ENCODE results near the gene AGK.

AGK gene

GRCh38 chr7:141597966-141598365 lies 46.8 kb downstream of the AGK start (continued):
- TF ChIP-seq CSRNP3 (CRISPR knock-in tag; IDR thresholded peaks at IDR 0.05) (no peak), PPARA (CRISPR knock-in tag; IDR thresholded peaks at IDR 0.05; ENCODE audit: borderline replicate concordance) (no peak)

GRCh38 chr7:141598408-141598807 lies 47.2 kb downstream of the AGK start:
- ATAC-seq: no peak
- TF ChIP-seq POU6F1 (CRISPR knock-in tag; IDR thresholded peaks at IDR 0.05; ENCODE audit: borderline replicate concordance, low read depth) (no peak), SNAI2 (CRISPR knock-in tag; IDR thresholded peaks at IDR 0.05) (no peak), ZNF8 (CRISPR knock-in tag; IDR thresholded peaks at IDR 0.05) (no peak), OSR1 (CRISPR knock-in tag; IDR thresholded peaks at IDR 0.05) (no peak), TSHZ2 (CRISPR knock-in tag; IDR thresholded peaks at IDR 0.05) (no peak), ZFP30 (CRISPR knock-in tag; IDR thresholded peaks at IDR 0.05) (no peak), TOX (CRISPR knock-in tag; IDR thresholded peaks at IDR 0.05; ENCODE audit: borderline replicate concordance) (no peak), GLIS3 (CRISPR knock-in tag; IDR thresholded peaks at IDR 0.05) (no peak), ISL1 (CRISPR knock-in tag; IDR thresholded peaks at IDR 0.05) (no peak), TCF4 (CRISPR knock-in tag; IDR thresholded peaks at IDR 0.05; ENCODE audit: borderline replicate concordance) (no peak), PATZ1 (CRISPR knock-in tag; IDR thresholded peaks at IDR 0.05; ENCODE audit: borderline replicate concordance) (no peak), ARNTL (CRISPR knock-in tag; IDR thresholded peaks at IDR 0.05; ENCODE audit: borderline replicate concordance, low read depth) (no peak), RARB (CRISPR knock-in tag; IDR thresholded peaks at IDR 0.05) (no peak), ZNF70 (CRISPR knock-in tag; IDR thresholded peaks at IDR 0.05) (no peak), CSDC2 (CRISPR knock-in tag; IDR thresholded peaks at IDR 0.05) (no peak), CSRNP3 (CRISPR knock-in tag; IDR thresholded peaks at IDR 0.05) (no peak), ZFP3 (CRISPR knock-in tag; IDR thresholded peaks at IDR 0.05) (no peak), ZNF565 (CRISPR knock-in tag; conservative IDR thresholded peaks at IDR 0.05; ENCODE audit: low read depth) (no peak), ZC3H10 (CRISPR knock-in tag; IDR thresholded peaks at IDR 0.05) (no peak)

- no peak for ATAC-seq
- no peak for TF ChIP-seq CSRNP3 (CRISPR knock-in tag; IDR thresholded peaks at IDR 0.05)
Observed at GRCh38 chr7:141600168-141601006, 49.2 kb downstream of the AGK start.

Data from SK-N-SH treated with all-trans-retinoic acid at 6 μM for 48 hours (cell line).